ENCODE results near the gene PSMB11.

DNA sequence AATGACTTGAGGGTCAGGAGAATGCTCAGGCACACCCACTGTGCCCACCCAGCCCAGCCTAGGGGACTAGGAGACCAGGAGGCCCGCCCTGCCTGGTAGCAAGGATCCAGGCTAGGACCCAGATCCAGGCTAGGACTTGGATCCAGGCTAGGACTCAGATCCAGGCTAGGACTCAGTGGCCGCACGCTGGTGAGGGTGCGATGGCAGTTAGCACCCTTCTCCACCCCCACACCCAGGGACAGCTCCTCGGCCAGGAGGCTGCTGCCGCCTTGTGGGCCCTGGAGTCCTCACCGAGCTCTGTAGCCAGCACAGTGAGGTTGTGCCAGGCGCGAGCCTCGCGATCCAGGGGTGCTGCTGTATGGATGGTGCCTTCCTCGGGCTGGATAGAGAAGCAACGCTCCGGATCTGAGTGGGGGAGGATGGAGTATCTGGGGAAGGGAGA lies 10.2 kb downstream of the PSMB11 start:
- no peak for TF ChIP-seq POLR2AphosphoS5 (IDR thresholded peaks at IDR 0.05; ENCODE audit: low read depth, low read length)
- TF ChIP-seq POLR2A (IDR thresholded peaks at IDR 0.05; ENCODE audit: low read depth, low read length) = no peak
- no peak for TF ChIP-seq TAF1 (IDR thresholded peaks at IDR 0.05; ENCODE audit: borderline replicate concordance, low read depth, low read length)

All from GM12892 (cell line).